ENCODE measurements around the gene COPS4. TPM values are rescaled to one million over a fixed set of nuclear protein-coding genes. Genes with fewer than 3 reads are reported as not detected.
A peak's percentile ranks its signal among the peaks of the same experiment; 100 is the strongest.

The COPS4 gene
- total and polyA plus RNA-seq, 2 of the 8 experiments (the other 6 are each of a cell fraction or from before 2014, with no cell fraction given), result 14.9 to 28.3 TPM

- peaks cover 0 to 6% (median 3%) of the 10 kb centered on the region in 4 experiments; a peak in 4 of 7 replicates for H3K27me3 ChIP-seq (replicated peaks in 1 of 4; ENCODE audit: control insufficient read depth in 3 of 4, extremely low read depth in 1 of 4, insufficient read depth in 3 of 4, low read length in 3 of 4)
- H3K9me3 ChIP-seq (ENCODE audit: insufficient read depth in 2 of 2, low read depth in 1 of 2, low read length in 1 of 2), result no peaks in the 10 kb centered on the region
- H4K8ac ChIP-seq (ENCODE audit: extremely low read depth, insufficient read depth, low read length), result no peak overlapping the region
- peak overlapping the region in 1 of 4 experiments; percentile 54; a peak in 1 of 7 replicates for H3K9ac ChIP-seq (replicated peaks in 1 of 4; ENCODE audit: extremely low read depth in 1 of 4, low read depth in 3 of 4, low read length in 3 of 4)
- H2BK12ac ChIP-seq (ENCODE audit: low read depth, low read length), result no peak overlapping the region
- H3K4me3 ChIP-seq (ENCODE audit: extremely low read depth in 1 of 4, insufficient read depth in 2 of 4, low read depth in 3 of 4, low read length in 4 of 4), result peak overlapping the region; percentile 67 to 98 (median 73)
- DNase-seq (ENCODE audit: low read depth in 1 of 2, low spot score in 2 of 2), result no peak
- no peak overlapping the region for H2BK5ac ChIP-seq (ENCODE audit: low read depth, low read length)
- H2AFZ ChIP-seq (ENCODE audit: low read length), result no peak overlapping the region
- H4K5ac ChIP-seq (ENCODE audit: insufficient read length, low read depth, low read length), result no peak overlapping the region
- H3K4me2 ChIP-seq (ENCODE audit: insufficient read depth in 1 of 2, low read depth in 2 of 2, low read length in 2 of 2), result peak overlapping the region; percentile 87 to 94
- H3K23me2 ChIP-seq (ENCODE audit: low read depth, low read length), result peaks cover 13% of the 10 kb centered on the region
- WGBS, 2 experiments (ENCODE audit: extremely low coverage in 1 of 2, insufficient coverage in 1 of 2, insufficient read length in 1 of 2, insufficient replicate concordance in 2 of 2, low coverage in 1 of 2, low lambda C conversion rate in 2 of 2, missing lambda C conversion rate in 1 of 2), result 11% methylated on average over 5 of the region's 5 CpGs; no CpG with 5 or more reads in 1 of the 2 experiments
- no peak overlapping the region for H3K27ac ChIP-seq (ENCODE audit: low read depth, low read length)
- H2BK15ac ChIP-seq (ENCODE audit: low read length), result no peak overlapping the region
- H3K14ac ChIP-seq (ENCODE audit: insufficient read length), result no peak overlapping the region
- H3K4me1 ChIP-seq (replicated peaks in 1 of 4; ENCODE audit: control insufficient read depth in 3 of 4, insufficient read depth in 4 of 4, low read length in 3 of 4), result peaks cover 0 to 6% (median 3%) of the 10 kb centered on the region in 4 experiments; a peak in 3 of 7 replicates
- H4K91ac ChIP-seq (replicated peaks; ENCODE audit: insufficient read length, low read length), result no peak overlapping the region
- no peak overlapping the region for H3K4ac ChIP-seq (replicated peaks; ENCODE audit: insufficient read length, low read depth, low read length)
- no peaks in the 10 kb centered on the region for H3K79me1 ChIP-seq (ENCODE audit: low read depth, low read length)
- H3K56ac ChIP-seq (replicated peaks; ENCODE audit: insufficient read length, low read depth, low read length), result no peak overlapping the region
- FAIRE-seq, result no peak
- no peaks in the 10 kb centered on the region for H4K20me1 ChIP-seq (replicated peaks in 1 of 2; ENCODE audit: control insufficient read depth in 1 of 2, insufficient read depth in 2 of 2, low read length in 2 of 2)
- no peak overlapping the region for H2BK120ac ChIP-seq (replicated peaks; ENCODE audit: low read depth, low read length)
- no peak overlapping the region for H3K23ac ChIP-seq (ENCODE audit: insufficient read length)
- H3K36me3 ChIP-seq (ENCODE audit: control insufficient read depth in 2 of 4, insufficient read depth in 4 of 4, low read length in 3 of 4), result no peaks in the 10 kb centered on the region
- H3K79me2 ChIP-seq (ENCODE audit: control insufficient read depth in 1 of 2, insufficient read depth in 2 of 2, low read length in 2 of 2), result peaks cover 0 to 16% of the 10 kb centered on the region in 2 experiments; a peak in 2 of 4 replicates
- H2BK20ac ChIP-seq (ENCODE audit: low read length), result no peak overlapping the region
- POLR2A ChIA-PET (ENCODE audit: partially characterized antibody), result interaction anchor here (0.9 to 2.8 kb wide), 5 partner anchors 12 to 111 kb away, joined by 3 to 15 read pairs (median 5); partner anchors contain the start of genes COPS4 and THAP9
- H2AK5ac ChIP-seq (ENCODE audit: low read depth, low read length), result no peak overlapping the region
- CTCF ChIA-PET (ENCODE audit: partially characterized antibody), result interaction anchor here (0.7 to 1.6 kb wide), 4 partner anchors 26 to 155 kb away, joined by 3 to 5 read pairs (median 4); no protein-coding TSS in a partner anchor
- no peak overlapping the region for H3K18ac ChIP-seq (ENCODE audit: extremely low read depth, low read length)
- TF ChIP-seq CREB1 (IDR thresholded peaks at IDR 0.05), result no peak
These were observed 23.2 kb upstream of the COPS4 start for GRCh38 chr4:83011689-83012199.
